COLO668 (cell line): ENCODE results near the gene RMND5A.
"Not testable (repeated sequence)": the region's sequence is repeated elsewhere in the genome, so short reads cannot be mapped to it uniquely, and the experiment has no call there.

ENCODE experiments used
- DNase-seq: peaks from one replicate; lab custom pipeline; 2025; ENCODE audit not compliant: unreplicated experiment; lab: John Stamatoyannopoulos, UW

Gene RMND5A

GRCh38 chr2:86719637-86720539 is at the start of gene RMND5A:
RMND5A (plus strand) TSS chr2:86720291; CDS start chr2:86720668, 377 bp downstream.
- peak; percentile 94 for DNase-seq

- DNase-seq: peak; percentile 29
Measured at GRCh38 chr2:86671337-86671981, 48.6 kb upstream of the RMND5A start.

- no peak for DNase-seq
Measured at GRCh38 chr2:86672027-86672545, 48.0 kb upstream of the RMND5A start.

- DNase-seq: no peak
Measured at GRCh38 chr2:86673011-86673410, 47.1 kb upstream of the RMND5A start.

GRCh38 chr2:86673986-86674670 is 46.0 kb upstream of the RMND5A start:
- no peak for DNase-seq

GRCh38 chr2:86675104-86675503 is 45.0 kb upstream of the RMND5A start:
- DNase-seq: no peak

GRCh38 chr2:86675511-86676015 is 44.5 kb upstream of the RMND5A start:
- DNase-seq: no peak

GRCh38 chr2:86677816-86678215 is 42.3 kb upstream of the RMND5A start:
- no peak for DNase-seq

- no peak for DNase-seq
Measured at GRCh38 chr2:86679036-86679435, 41.1 kb upstream of the RMND5A start.

GRCh38 chr2:86685351-86685750 is 34.7 kb upstream of the RMND5A start:
- no peak for DNase-seq

GRCh38 chr2:86686460-86686859 is 33.6 kb upstream of the RMND5A start:
- no peak for DNase-seq

- DNase-seq: no peak
Measured at GRCh38 chr2:86686905-86687304, 33.2 kb upstream of the RMND5A start.

- DNase-seq: peak; percentile 62
Measured at GRCh38 chr2:86695053-86695691, 24.9 kb upstream of the RMND5A start.

GRCh38 chr2:86697551-86698104 is 22.5 kb upstream of the RMND5A start:
- DNase-seq: no peak

- no peak for DNase-seq
Measured at GRCh38 chr2:86700690-86701089, 19.4 kb upstream of the RMND5A start.

GRCh38 chr2:86703704-86704361 is 16.3 kb upstream of the RMND5A start:
- DNase-seq: peak; percentile 3

- DNase-seq: peak; percentile 4
Measured at GRCh38 chr2:86704459-86704971, 15.6 kb upstream of the RMND5A start.

GRCh38 chr2:86706220-86706619 is 13.9 kb upstream of the RMND5A start:
- no peak for DNase-seq

- no peak for DNase-seq
Measured at GRCh38 chr2:86706935-86707334, 13.2 kb upstream of the RMND5A start.

- DNase-seq: not testable (repeated sequence)
Measured at GRCh38 chr2:86708126-86708525, 12.0 kb upstream of the RMND5A start.
